ENCODE results near the gene HBE1.

HBE1 gene

DNA sequence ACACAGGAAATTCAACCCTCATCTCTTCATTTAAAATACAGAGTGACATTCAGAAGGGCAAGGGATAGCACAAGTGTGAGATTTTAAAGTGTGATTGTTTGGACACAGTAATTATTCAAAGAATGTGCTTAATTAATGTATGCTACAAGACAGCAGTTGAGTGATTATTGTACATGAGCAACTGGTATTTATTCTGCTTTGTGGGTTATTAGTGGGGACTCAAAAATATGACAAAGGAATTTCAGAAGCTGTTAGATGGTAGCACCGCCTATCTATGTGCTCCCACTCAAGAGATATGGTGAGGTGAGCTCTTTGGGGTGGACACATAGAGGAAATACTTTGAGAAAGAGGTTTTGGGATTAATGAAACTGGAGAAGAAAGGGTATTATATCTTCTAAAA is 29.7 kb downstream of the HBE1 start:
- H3K36me3 Mint-ChIP-seq, result no peaks in the 10 kb centered on the region
- H3K27ac Mint-ChIP-seq, result no peak overlapping the region
- H3K27me3 Mint-ChIP-seq, result peaks cover 0 to 9% of the 10 kb centered on the region in 2 donors
- no peak for ATAC-seq (replicated peaks)
- H3K4me3 Mint-ChIP-seq, result no peak overlapping the region
- DNase-seq, result no peak
- no peaks in the 10 kb centered on the region for H3K9me3 Mint-ChIP-seq
- H3K4me1 Mint-ChIP-seq, result no peaks in the 10 kb centered on the region

DNA sequence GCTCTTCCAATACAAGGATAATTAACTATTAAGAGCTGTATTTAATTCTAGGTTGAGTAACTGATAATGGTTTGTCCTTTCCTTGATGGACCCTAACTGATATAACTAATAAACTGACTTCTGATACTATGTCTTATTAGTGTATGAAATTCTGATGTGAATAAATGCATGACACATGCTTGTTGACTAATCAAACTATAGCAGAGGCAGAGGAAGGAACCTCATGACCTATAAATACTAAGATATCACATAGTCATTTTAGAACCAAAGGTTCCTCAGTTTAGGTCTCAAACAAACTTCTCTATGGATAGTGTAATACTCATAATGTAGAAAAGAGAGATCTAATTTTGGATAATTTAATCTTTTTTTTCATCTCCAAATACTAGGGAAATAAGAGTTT is 30.7 kb downstream of the HBE1 start:
- Mint-ChIP-seq H3K4me3 (no peak overlapping the region), H3K36me3 (no peaks in the 10 kb centered on the region), H3K27me3 (peaks cover 0 to 5% of the 10 kb centered on the region in 2 donors), H3K27ac (no peak overlapping the region), H3K4me1 (peaks cover 5 to 6% of the 10 kb centered on the region in 2 donors), H3K9me3 (no peaks in the 10 kb centered on the region)
- ATAC-seq (replicated peaks), result no peak
- DNase-seq, result no peak

DNA sequence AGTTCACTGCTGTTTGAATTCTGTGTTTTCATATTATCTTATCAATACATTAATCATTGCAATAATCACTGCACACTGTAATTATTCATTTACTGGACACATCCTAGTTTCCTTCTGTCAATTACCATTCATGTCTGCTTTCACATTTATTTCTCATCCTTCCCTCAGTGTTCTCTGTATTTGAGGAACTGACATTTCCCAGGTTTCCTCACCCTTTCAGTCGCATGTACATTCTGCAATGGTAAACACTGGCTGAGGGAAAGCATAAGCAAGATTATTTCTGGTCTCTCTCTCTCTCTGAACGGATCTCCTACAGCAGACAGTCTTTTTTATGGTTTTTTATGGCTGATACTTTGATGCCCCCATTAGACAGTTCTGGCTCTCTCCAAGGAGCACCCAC is 31.3 kb downstream of the HBE1 start:
- no peak overlapping the region for H3K4me3 Mint-ChIP-seq
- no peaks in the 10 kb centered on the region for H3K9me3 Mint-ChIP-seq
- no peak for ATAC-seq (replicated peaks)
- H3K36me3 Mint-ChIP-seq, result no peaks in the 10 kb centered on the region
- peaks cover 0 to 5% of the 10 kb centered on the region in 2 donors for H3K27me3 Mint-ChIP-seq
- DNase-seq, result no peak
- peaks cover 5 to 8% of the 10 kb centered on the region in 2 donors for H3K4me1 Mint-ChIP-seq
- no peak overlapping the region for H3K27ac Mint-ChIP-seq

DNA sequence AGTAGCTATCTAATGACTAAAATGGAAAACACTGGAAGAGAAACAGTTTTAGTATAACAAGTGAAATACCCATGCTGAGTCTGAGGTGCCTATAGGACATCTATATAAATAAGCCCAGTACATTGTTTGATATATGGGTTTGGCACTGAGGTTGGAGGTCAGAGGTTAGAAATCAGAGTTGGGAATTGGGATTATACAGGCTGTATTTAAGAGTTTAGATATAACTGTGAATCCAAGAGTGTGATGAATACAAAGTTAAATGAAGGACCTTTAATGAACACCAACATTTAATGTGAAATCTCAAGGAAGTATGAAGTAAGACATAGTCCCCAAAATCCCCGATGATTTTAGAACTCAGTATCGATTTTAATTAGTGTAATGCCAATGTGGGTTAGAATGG is 32.3 kb downstream of the HBE1 start:
- H3K9me3 Mint-ChIP-seq, result no peaks in the 10 kb centered on the region
- no peaks in the 10 kb centered on the region for H3K36me3 Mint-ChIP-seq
- H3K4me1 Mint-ChIP-seq, result peaks cover 5 to 8% of the 10 kb centered on the region in 2 donors
- H3K4me3 Mint-ChIP-seq, result no peak overlapping the region
- H3K27me3 Mint-ChIP-seq, result peaks cover 0 to 5% of the 10 kb centered on the region in 2 donors
- H3K27ac Mint-ChIP-seq, result no peak overlapping the region
- DNase-seq (no peak), ATAC-seq (replicated peaks) (no peak)

DNA sequence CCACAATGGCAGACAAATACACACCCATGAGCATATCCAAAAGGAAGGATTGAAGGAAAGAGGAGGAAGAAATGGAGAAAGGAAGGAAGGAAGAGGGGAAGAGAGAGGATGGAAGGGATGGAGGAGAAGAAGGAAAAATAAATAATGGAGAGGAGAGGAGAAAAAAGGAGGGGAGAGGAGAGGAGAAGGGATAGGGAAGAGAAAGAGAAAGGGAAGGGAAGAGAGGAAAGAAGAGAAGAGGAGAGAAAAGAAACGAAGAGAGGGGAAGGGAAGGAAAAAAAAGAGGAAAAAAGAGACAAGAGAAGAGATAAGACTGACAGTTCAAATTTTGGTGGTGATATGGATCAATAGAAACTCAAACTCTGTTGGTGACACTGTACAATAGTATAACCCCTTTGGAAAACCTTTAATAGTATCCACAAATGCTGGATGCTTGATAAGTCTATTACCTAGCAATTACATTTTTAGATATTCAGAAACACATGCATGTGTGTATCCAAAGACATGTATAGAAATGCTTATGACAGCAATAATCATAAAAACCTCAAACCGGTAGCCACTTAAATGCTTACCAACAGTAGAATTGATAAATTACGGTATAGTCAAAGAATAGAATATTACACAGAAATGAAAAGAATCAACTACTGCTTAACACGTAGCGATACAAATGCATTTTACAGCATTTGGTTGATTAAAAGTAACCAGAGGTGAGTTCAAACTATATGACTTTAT is 34.2 kb downstream of the HBE1 start:
- Mint-ChIP-seq H3K27me3 (peaks cover 0 to 5% of the 10 kb centered on the region in 2 donors), H3K9me3 (no peaks in the 10 kb centered on the region), H3K27ac (no peak overlapping the region), H3K4me1 (peaks cover 5 to 8% of the 10 kb centered on the region in 2 donors), H3K4me3 (no peak overlapping the region), H3K36me3 (no peaks in the 10 kb centered on the region)
- DNase-seq (no peak), ATAC-seq (replicated peaks) (no peak)

DNA sequence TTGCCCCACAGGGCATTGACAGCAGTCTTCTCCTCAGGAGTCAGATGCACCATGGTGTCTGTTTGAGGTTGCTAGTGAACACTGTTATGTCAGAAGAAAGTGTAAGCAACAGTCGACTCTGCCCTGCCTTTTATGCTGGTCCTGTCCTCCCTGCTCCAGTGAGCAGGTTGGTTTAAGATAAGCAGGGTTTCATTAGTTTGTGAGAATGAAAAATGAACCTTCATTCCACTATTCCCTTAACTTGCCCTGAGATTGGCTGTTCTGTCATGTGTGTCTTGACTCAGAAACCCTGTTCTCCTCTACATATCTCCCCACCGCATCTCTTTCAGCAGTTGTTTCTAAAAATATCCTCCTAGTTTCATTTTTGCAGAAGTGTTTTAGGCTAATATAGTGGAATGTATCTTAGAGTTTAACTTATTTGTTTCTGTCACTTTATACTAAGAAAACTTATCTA is 35.3 kb downstream of the HBE1 start, which contains the start of gene HBD:
Gene HBD, minus strand, starts transcription at position 103 of the 454 bp plus-strand sequence. Its CDS starts 50 bp downstream, at position 53.
- no peak within 1 kb of the TSS for H3K4me3 Mint-ChIP-seq
- H3K9me3 Mint-ChIP-seq, result no peaks in the 10 kb centered on the region
- H3K4me1 Mint-ChIP-seq, result peaks cover 5 to 8% of the 10 kb centered on the region in 2 donors
- peak in 1 of 2 donors; percentile 31 for ATAC-seq (replicated peaks)
- no peak within 1 kb of the TSS for H3K27ac Mint-ChIP-seq
- no peaks in the 10 kb centered on the region for H3K36me3 Mint-ChIP-seq
- H3K27me3 Mint-ChIP-seq, result peaks cover 0 to 5% of the 10 kb centered on the region in 2 donors
- DNase-seq, result no peak

DNA sequence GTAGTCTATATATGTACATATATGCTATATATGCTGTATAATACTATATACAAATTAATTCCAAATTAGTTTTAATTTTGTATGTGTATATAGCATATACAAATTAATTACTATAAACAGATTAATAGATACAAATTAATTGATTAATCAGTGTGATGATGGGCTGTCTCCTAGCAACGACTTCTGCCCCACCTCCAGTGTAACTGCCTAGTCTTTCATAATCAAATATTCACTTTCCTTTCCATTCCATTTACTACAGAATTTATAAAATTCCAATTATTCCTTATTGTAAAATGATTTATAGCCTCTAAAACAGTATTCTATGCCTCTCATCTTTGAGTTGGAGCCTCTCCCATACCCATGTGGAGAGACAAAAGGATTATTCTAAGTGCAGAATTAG is 36.4 kb downstream of the HBE1 start:
- Mint-ChIP-seq H3K27ac (no peak overlapping the region), H3K36me3 (no peaks in the 10 kb centered on the region), H3K9me3 (no peaks in the 10 kb centered on the region), H3K27me3 (peaks cover 0 to under 1% of the 10 kb centered on the region in 2 donors), H3K4me1 (peaks cover 5 to 8% of the 10 kb centered on the region in 2 donors), H3K4me3 (no peak overlapping the region)
- DNase-seq (no peak), ATAC-seq (replicated peaks) (no peak)

DNA sequence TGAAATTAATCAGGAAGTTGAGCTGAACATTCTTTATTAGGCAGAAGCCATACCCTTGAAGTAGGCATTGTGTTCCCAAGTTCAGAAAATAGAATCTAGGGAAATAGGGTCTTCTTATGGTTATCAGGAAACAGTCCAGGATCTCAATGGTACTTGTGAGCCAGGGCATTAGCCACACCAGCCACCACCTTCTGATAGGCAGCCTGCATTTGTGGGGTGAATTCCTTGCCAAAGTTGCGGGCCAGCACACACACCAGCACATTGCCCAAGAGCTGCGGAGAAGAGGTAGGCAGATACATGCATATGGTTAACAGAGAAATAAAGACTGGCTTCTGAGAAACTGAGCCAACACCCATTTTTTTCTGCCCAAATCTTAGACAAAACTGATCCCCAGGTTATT is 36.9 kb downstream of the HBE1 start:
- H3K36me3 Mint-ChIP-seq, result no peaks in the 10 kb centered on the region
- no peak for ATAC-seq (replicated peaks)
- H3K27me3 Mint-ChIP-seq, result no peaks in the 10 kb centered on the region
- no peaks in the 10 kb centered on the region for H3K9me3 Mint-ChIP-seq
- H3K4me3 Mint-ChIP-seq, result no peak overlapping the region
- DNase-seq, result no peak
- no peak overlapping the region for H3K27ac Mint-ChIP-seq
- peaks cover 5 to 8% of the 10 kb centered on the region in 2 donors for H3K4me1 Mint-ChIP-seq

DNA sequence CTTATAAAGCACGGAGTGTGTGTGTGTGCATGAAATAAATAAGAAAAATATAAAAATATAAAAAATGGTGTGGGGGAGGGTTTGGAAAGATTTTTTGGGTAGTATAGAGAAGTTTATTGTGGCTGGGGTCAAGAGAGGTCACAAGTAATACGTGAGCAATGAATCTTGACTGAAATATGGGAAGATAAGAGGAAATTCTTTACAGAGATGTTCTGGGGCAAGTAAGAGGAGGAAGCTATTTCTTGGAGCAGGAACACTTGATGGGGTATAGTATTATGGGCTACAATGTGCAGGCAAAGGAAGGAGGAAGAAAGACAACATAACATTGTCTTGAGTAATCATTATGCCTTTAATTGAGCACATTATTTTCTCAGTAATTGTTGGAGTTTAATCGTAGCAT is 37.6 kb downstream of the HBE1 start:
- Mint-ChIP-seq H3K9me3 (no peaks in the 10 kb centered on the region), H3K36me3 (no peaks in the 10 kb centered on the region), H3K27ac (no peak overlapping the region), H3K4me1 (peaks cover 5 to 8% of the 10 kb centered on the region in 2 donors), H3K4me3 (no peak overlapping the region), H3K27me3 (no peaks in the 10 kb centered on the region)
- no peak for ATAC-seq (replicated peaks)
- DNase-seq, result no peak

DNA sequence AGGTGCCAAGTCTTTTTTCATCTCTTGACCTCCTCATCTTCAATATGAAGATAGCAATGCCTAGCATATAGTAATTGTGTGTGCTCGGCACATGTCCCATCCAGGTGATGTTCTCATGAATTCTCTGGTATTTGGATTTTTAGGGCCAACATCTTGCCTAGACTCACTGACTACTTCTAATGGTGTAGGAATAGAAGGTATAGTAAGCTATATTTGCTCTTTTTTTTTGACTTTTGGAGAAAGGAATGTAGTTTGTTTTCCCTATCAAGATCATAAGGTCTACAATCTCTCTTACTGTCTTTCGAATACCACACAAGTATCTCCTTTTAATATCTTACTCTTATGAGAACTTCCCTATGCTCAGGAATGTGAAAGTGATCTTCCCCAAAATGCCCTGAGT is 38.6 kb downstream of the HBE1 start:
- Mint-ChIP-seq H3K4me3 (no peak overlapping the region), H3K4me1 (peaks cover 5 to 8% of the 10 kb centered on the region in 2 donors)

DNA sequence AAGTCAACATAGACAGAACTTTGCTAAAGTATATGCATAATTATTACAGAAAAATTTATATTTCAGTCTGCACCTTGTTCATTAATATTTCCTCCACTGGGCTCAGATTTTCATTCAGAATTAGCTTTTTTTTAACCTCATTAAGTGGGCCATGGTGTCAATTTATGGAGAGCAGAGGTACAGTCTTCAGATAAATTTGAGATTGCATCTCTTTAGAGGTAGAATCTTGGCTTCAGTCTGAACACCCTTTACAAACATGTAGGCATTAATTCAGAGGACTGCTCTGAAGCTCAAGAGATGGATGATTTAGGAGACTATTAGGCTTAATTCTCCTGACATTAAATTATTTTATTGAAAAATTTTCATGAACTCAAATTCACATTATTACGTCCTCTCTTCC is 39.5 kb downstream of the HBE1 start:
- ATAC-seq (replicated peaks) (no peak), DNase-seq (no peak)
- no peak overlapping the region for H3K4me3 Mint-ChIP-seq
- no peaks in the 10 kb centered on the region for H3K9me3 Mint-ChIP-seq
- H3K4me1 Mint-ChIP-seq, result peaks cover 5 to 8% of the 10 kb centered on the region in 2 donors
- H3K27me3 Mint-ChIP-seq, result no peaks in the 10 kb centered on the region
- H3K27ac Mint-ChIP-seq, result no peak overlapping the region
- no peaks in the 10 kb centered on the region for H3K36me3 Mint-ChIP-seq

More for the DNA sequence above, 38.6 kb downstream of the HBE1 start:
- ATAC-seq (replicated peaks) (no peak), DNase-seq (no peak)
- Mint-ChIP-seq H3K27ac (no peak overlapping the region), H3K27me3 (no peaks in the 10 kb centered on the region), H3K36me3 (no peaks in the 10 kb centered on the region), H3K9me3 (no peaks in the 10 kb centered on the region)

DNA sequence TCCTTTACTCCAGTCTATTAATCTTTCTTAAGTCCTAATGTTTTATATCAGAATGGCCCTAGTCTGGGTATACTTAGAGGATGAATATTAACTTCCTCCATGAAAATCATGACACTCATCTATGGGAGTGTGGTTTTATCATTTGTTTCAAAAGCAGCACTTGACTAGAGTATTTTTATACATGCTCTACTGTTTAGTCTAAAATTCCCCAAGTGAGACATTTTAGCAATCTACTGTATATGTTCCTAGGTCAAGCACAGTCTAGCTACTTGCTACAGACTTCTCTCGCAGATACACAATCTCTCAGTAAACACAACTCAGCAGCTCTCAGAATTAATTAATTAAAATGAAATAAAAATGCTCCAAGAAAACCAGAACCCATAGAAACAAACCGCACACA is 39.9 kb downstream of the HBE1 start:
- ATAC-seq (replicated peaks) (no peak), DNase-seq (no peak)
- no peaks in the 10 kb centered on the region for H3K27me3 Mint-ChIP-seq
- no peak overlapping the region for H3K27ac Mint-ChIP-seq
- no peaks in the 10 kb centered on the region for H3K36me3 Mint-ChIP-seq
- no peak overlapping the region for H3K4me3 Mint-ChIP-seq
- no peaks in the 10 kb centered on the region for H3K9me3 Mint-ChIP-seq
- H3K4me1 Mint-ChIP-seq, result peaks cover 5 to 8% of the 10 kb centered on the region in 2 donors

DNA sequence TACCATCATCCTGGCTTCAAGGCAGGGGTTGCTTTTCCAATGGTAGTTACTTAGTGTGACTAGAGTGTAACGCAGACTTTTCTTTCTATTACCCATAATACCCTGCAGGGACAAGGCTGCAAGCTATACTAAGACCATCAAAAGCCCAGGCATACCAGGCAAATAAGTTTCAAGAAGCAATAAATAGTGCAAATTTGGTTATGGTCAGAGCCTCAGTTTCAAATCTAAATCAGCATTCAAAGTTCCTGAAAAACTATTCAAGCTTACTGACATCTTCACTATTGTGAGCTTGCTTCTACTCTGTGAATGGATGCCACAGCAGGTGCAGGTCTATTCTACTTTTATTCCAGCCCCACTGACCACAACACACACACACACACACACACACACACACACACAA is 40.4 kb downstream of the HBE1 start:
- Mint-ChIP-seq H3K27me3 (no peaks in the 10 kb centered on the region), H3K4me1 (peaks cover 3 to 5% of the 10 kb centered on the region in 2 donors), H3K9me3 (no peaks in the 10 kb centered on the region), H3K36me3 (no peaks in the 10 kb centered on the region), H3K4me3 (no peak overlapping the region), H3K27ac (no peak overlapping the region)
- DNase-seq, result no peak
- no peak for ATAC-seq (replicated peaks)

DNA sequence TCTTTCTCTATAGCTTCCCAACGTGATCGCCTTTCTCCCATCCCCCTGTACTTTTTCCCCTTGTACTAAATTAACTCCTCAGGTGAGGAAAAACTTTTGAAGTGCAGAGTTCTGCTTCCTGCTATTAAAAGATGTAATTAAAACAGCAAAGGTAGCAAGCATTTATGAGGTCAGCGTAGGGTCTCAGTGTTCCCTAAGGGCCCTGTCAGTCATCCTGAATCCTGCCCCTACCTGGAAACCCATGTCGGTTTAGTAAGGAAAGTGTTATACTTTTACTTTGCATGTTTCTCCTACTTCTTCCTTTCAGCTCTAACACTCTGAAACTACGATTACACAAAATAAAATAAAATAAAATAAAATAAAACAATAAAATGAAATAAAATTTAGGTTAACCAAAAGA is 41.6 kb downstream of the HBE1 start:
- Mint-ChIP-seq H3K4me3 (no peak overlapping the region), H3K36me3 (no peaks in the 10 kb centered on the region), H3K4me1 (no peaks in the 10 kb centered on the region), H3K9me3 (no peaks in the 10 kb centered on the region), H3K27ac (no peak overlapping the region), H3K27me3 (no peaks in the 10 kb centered on the region)
- no peak for DNase-seq
- no peak for ATAC-seq (replicated peaks)

DNA sequence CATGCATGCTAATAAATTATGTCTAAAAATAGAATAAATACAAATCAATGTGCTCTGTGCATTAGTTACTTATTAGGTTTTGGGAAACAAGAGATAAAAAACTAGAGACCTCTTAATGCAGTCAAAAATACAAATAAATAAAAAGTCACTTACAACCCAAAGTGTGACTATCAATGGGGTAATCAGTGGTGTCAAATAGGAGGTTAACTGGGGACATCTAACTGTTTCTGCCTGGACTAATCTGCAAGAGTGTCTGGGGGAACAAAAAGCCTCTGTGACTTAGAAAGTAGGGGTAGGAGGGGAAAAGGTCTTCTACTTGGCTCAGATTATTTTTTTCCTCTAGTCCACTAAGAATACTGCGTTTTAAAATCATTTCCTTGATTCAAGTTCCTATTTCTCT is 42.1 kb downstream of the HBE1 start:
- ATAC-seq (replicated peaks), result no peak
- Mint-ChIP-seq H3K27ac (no peak overlapping the region), H3K9me3 (no peaks in the 10 kb centered on the region)

More for the DNA sequence above, 42.1 kb downstream of the HBE1 start:
- Mint-ChIP-seq H3K4me3 (no peak overlapping the region), H3K36me3 (no peaks in the 10 kb centered on the region), H3K4me1 (no peaks in the 10 kb centered on the region), H3K27me3 (no peaks in the 10 kb centered on the region)
- DNase-seq, result no peak
